Lower leg skin (tissue), 3 donors: ENCODE measurements around the gene DAB2IP.

Experiments used
- POLR2A ChIP-seq, 2 donors: fragments of 450-650 bp; IDR thresholded peaks; one replicate each; pipeline ENCODE4 v1.6.1; 2016 to 2017; ENCODE audit warnings: antibody characterized with exemption in 2 of 2, mild to moderate bottlenecking in 1 of 2, moderate library complexity in 1 of 2
- TF ChIP-seq, protein P1 (sequence below), 3 donors: fragments of 450-650 bp; IDR thresholded peaks; one replicate each; pipeline ENCODE4 v1.5.1; 2016; ENCODE audit warnings: antibody characterized with exemption in 3 of 3, mild to moderate bottlenecking in 3 of 3, moderate library complexity in 2 of 3

DNA sequence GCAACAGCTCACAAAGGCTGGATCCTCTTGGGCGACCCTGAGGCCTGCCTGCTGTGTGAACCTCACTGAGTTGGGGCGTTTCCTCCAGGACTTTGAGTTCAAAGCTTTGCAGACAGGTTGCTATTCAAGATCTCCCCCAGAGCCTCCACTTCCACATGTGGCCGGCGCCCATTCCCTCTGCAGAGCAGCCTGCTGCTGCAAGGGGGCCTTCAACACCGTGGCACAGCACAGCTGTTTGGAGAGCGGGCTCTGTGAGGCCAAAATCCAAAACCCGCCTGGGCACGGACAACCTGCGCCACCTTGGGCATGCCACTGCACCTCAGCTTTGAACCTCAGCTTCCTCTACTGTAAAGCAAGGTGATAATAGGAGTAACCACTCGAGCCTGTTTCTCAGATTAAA, 160.3 kb downstream of the DAB2IP start:
- TF ChIP-seq, protein P1, sequence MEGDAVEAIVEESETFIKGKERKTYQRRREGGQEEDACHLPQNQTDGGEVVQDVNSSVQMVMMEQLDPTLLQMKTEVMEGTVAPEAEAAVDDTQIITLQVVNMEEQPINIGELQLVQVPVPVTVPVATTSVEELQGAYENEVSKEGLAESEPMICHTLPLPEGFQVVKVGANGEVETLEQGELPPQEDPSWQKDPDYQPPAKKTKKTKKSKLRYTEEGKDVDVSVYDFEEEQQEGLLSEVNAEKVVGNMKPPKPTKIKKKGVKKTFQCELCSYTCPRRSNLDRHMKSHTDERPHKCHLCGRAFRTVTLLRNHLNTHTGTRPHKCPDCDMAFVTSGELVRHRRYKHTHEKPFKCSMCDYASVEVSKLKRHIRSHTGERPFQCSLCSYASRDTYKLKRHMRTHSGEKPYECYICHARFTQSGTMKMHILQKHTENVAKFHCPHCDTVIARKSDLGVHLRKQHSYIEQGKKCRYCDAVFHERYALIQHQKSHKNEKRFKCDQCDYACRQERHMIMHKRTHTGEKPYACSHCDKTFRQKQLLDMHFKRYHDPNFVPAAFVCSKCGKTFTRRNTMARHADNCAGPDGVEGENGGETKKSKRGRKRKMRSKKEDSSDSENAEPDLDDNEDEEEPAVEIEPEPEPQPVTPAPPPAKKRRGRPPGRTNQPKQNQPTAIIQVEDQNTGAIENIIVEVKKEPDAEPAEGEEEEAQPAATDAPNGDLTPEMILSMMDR (IDR thresholded peaks at IDR 0.05) = no peak
- no peak for TF ChIP-seq POLR2A (IDR thresholded peaks at IDR 0.05)
